GM12865 (cell line): ENCODE results near the gene NEUROG3.

Source experiments
- DNase-seq: peaks from one replicate; pipeline ENCODE4 v3.0.0; 2010; ENCODE audit warnings: low read depth
- H3K4me3 ChIP-seq: 2 replicates; pipeline ENCODE4 v1.5.1; 2011; ENCODE audit warnings: mild to moderate bottlenecking, low read depth, low read length, control low read depth
- TF ChIP-seq, protein P1 (sequence below): IDR thresholded peaks from 2 replicates; pipeline ENCODE4 v1.5.1; 2011; ENCODE audit warnings: low read length, control low read depth, low read depth, inconsistent platforms; ENCODE audit not compliant: insufficient read depth; ENCODE audit errors: missing control alignments

NEUROG3 gene

DNA sequence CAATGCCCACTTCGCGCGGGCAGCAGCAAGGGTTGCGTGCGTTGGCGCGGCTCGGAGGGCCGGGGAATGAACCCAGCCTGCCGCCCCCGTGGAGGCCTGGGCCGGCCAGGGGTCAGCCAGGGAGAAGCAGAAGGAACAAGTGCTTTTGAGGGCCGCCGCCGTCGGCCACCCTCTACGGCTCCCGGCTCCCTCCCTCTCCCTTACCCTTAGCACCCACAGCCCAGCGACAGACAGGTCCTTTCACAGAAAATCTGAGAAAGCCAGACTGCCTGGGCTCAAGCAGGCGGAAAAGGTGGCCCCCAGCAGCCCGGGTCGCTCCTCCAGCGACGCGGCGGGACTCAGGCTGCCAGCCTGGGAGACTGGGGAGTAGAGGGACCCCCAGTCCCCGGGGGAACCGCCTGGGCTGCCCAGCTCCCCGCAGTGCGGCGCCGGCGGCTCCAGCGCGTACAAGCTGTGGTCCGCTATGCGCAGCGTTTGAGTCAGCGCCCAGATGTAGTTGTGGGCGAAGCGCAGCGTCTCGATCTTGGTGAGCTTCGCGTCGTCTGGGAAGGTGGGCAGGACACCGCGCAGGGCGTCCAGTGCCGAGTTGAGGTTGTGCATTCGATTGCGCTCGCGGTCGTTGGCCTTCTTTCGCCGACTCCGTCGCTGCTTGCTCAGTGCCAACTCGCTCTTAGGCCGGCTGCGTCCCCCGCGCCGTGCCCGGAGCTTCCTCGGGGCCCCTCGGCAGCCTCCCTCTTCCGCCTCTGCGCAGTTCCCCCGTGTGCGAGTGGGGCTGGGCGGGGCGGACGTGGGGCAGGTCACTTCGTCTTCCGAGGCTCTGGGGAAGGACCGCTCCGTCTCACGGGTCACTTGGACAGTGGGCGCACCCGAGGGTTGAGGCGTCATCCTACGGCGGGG is 815 bp downstream of the NEUROG3 start:
- DNase-seq = peak; percentile 16
- TF ChIP-seq, protein P1, sequence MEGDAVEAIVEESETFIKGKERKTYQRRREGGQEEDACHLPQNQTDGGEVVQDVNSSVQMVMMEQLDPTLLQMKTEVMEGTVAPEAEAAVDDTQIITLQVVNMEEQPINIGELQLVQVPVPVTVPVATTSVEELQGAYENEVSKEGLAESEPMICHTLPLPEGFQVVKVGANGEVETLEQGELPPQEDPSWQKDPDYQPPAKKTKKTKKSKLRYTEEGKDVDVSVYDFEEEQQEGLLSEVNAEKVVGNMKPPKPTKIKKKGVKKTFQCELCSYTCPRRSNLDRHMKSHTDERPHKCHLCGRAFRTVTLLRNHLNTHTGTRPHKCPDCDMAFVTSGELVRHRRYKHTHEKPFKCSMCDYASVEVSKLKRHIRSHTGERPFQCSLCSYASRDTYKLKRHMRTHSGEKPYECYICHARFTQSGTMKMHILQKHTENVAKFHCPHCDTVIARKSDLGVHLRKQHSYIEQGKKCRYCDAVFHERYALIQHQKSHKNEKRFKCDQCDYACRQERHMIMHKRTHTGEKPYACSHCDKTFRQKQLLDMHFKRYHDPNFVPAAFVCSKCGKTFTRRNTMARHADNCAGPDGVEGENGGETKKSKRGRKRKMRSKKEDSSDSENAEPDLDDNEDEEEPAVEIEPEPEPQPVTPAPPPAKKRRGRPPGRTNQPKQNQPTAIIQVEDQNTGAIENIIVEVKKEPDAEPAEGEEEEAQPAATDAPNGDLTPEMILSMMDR = no peak
- H3K4me3 ChIP-seq = peak overlapping the region; percentile 40

DNA sequence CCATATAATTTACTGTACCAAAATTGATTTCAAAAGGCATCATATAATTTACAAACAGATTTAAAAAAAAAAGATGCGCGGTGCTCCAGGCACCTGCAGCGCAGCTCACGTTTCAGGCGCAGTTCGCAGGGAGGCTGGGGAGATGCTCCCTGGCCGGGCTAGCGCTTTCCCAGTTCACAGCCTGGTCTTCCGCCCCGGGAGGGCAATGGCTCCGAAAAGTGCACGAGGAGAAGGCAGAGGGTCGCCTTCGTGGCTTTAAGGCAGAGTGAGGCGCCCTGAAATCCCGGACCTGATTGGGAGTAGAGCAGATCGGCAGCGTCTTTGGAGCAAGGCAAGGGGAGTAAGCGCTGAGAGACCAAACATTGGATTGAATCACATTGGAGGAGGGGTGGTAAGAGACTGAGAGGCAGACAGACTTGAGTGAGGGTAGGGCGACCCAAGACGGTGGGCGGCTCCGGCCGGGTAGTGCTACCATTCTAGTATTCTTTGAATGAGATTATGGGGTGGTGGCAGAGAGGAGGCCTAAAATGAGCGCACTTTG is 1.5 kb downstream of the NEUROG3 start:
- TF ChIP-seq, protein P1 = no peak
- no peak for DNase-seq
- no peak overlapping the region for H3K4me3 ChIP-seq

DNA sequence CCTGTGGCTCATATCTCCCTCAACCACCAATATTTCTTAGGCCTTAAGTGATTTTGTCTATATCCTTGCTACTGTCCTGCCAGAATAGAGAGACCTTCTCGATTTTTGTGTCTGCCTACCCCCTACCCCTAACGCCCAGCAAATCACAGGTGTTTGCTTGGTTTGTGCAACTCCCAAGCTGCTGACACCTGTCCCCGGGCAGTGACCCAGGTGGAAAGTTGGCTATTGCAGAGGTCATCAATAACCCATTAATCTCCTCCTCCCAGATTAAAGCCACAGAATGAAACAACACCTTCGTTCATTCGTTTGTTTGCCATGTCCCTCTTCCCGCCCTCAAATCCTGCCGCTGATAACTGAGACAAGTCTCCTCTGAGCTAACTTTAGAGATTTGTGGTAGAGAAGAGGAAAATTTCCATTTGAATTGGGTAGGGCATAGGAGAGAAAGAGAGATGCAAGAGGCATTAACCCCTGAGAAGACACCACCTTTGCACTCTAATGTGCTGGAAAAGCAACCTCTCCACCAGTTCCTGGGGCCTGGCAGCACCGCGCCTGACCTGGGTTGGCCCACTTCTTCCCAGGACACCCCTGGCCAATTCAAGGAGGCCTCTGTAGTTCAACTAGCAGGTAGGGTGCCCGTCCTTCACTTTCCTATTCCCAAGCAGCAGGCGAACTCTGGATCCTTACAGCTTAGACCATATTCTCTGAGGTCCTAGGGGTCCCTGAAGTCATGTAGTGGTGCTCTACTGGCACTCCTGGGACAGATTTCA is 3.0 kb downstream of the NEUROG3 start:
- no peak for DNase-seq
- H3K4me3 ChIP-seq = no peak overlapping the region
- TF ChIP-seq, protein P1 = no peak

DNA sequence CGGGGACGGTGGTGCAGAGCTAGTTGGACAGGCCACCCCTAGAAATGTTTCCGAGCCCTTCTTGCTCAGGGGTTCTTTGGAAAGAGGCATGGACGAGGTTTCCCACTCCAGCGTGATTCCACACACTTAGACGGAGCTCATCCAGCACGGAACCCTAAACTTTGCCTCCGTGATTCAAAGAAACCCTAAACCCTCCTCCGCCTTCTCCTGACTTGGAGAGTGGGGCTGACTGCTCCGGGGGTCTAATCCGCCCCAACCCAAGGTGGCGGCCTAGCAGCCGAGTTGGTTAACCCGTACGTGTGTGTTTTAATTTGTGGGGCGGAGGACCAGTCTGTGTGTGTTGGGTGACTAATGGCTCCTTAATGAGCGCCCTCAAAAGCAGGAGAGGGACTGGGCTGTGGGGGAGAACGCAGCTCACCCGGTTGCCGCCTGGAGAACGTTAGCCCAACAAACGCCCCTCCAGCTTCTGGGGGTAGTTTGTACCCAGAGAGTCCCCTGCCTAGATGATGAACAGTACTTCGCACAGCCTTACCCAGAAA is 3.8 kb downstream of the NEUROG3 start:
- TF ChIP-seq, protein P1 = no peak
- no peak for DNase-seq
- no peak overlapping the region for H3K4me3 ChIP-seq

DNA sequence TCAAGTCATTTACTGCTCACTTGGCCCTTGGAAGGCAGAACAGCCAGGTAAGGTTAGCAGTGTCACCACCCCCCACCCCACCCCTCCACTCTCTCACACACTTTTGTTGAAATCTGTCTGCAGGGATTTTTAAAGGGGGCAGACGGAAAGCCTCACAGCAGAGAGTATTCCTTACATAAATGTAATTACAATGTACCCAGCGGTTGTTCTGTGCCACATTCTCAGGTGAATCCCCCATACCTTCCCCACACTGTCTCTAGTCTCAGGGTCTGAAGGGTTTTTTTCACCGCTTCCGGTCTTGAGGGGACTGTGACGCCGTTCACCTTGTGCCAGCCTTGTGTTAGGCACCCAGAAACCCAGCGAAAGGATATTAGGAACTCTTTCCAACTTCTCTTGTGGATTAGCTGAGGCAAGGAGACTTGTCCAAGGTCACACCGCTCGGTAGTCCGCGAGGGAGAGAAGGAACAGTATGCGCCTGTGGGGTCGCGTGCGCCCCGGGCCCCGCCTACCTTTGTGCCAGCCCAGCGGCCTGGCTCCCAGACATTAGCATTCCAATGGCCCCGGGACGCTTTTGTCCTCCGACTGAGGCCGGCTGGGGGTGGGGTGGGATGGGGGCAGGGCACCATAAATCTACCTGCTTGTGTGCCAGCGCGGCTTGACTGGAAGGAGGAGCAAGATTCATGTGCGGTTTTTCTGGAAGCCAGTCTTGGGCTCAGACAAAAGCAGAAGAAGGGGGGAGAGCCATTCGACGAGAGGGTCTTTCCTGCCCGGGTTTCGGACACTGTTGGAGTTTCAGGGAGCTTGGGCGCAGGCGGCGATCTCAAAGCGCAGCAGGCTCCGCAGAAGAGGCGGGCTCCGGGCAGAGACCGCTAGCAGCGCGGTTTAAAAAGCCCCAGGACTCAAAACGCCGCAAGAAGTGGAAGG is 4.5 kb downstream of the NEUROG3 start:
- no peak overlapping the region for H3K4me3 ChIP-seq
- TF ChIP-seq, protein P1 = no peak
- DNase-seq = no peak

DNA sequence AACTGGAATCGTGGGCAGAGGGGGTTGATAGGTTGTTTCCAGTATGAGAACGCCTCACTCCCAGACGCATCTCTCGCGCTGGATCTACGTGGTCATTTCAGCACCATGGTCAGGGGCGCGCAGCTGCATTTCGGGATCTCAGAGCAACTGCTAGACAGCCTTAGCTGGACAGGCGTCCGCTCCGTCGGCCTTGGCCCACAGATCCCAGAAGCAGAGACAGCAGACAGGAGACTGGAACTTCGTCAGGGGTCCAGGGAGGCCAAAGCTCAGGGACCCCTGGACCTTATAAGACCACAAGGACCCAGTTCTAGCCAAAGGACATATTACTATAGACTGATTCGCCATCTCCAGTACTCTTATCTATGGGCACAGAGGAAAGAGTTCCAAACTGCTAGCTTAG is 5.3 kb downstream of the NEUROG3 start:
- TF ChIP-seq, protein P1 = no peak
- peak; percentile 23 for DNase-seq
- no peak overlapping the region for H3K4me3 ChIP-seq
